CD14-positive monocyte (primary cell): ENCODE results near the gene RBMS3. TPM values are rescaled to one million over a fixed set of nuclear protein-coding genes. Genes with fewer than 3 reads are reported as not detected.

Experiments used
- DNase-seq, 3 donors: peaks; one replicate each; pipeline ENCODE4 v3.0.0-alpha.2; 2011 to 2022
- H2AFZ ChIP-seq: 2 replicates; pipeline ENCODE4 v1.6.0; 2012; ENCODE audit warnings: mild to moderate bottlenecking, low read depth, low read length, inconsistent platforms; ENCODE audit not compliant: insufficient read depth, poor library complexity, severe bottlenecking
- H3K27ac ChIP-seq, 2 donors: 1 replicate in 1 of 2; 2 replicates in 1 of 2; pipeline ENCODE4 v1.5.1; 2012 to 2013; ENCODE audit warnings: low read length in 2 of 2, control low read depth in 1 of 2, inconsistent platforms in 1 of 2, low read depth in 1 of 2, mild to moderate bottlenecking in 1 of 2
- H3K27me3 ChIP-seq, 2 donors: one replicate each; pipeline versions ENCODE4 v1.6.0 to v1.6.1; 2011 to 2013; ENCODE audit warnings: low read length in 2 of 2; ENCODE audit not compliant: control insufficient read depth in 2 of 2, insufficient read depth in 2 of 2
- H3K36me3 ChIP-seq, 2 donors: replicated peaks in 1 of 2; 1 replicate in 1 of 2; 2 replicates in 1 of 2; pipeline versions ENCODE4 v1.5.1 to v1.6.1; 2012 to 2013; ENCODE audit warnings: low read length in 2 of 2, control low read depth in 1 of 2, inconsistent platforms in 1 of 2, mild to moderate bottlenecking in 1 of 2; ENCODE audit not compliant: insufficient read depth in 2 of 2, control insufficient read depth in 1 of 2
- H3K4me1 ChIP-seq, 2 donors: 1 replicate in 1 of 2; 2 replicates in 1 of 2; pipeline versions ENCODE4 v1.5.1 to v1.6.1; 2012 to 2013; ENCODE audit warnings: low read length in 2 of 2, control low read depth in 1 of 2, inconsistent platforms in 1 of 2, mild to moderate bottlenecking in 1 of 2, moderate library complexity in 1 of 2; ENCODE audit not compliant: insufficient read depth in 2 of 2, control insufficient read depth in 1 of 2
- H3K4me2 ChIP-seq: replicated peaks from 2 replicates; pipeline ENCODE3; 2012; ENCODE audit warnings: low read length, moderate library complexity, mild to moderate bottlenecking; ENCODE audit not compliant: poor library complexity, severe bottlenecking; ENCODE audit errors: extremely low read depth
- H3K4me3 ChIP-seq, 3 experiments: fragments of 200-600 bp in 1 of 3; sonication (generic) in 1 of 3; replicated peaks in 1 of 3; 1 replicate in 2 of 3; 2 replicates in 1 of 3; pipeline ENCODE4 v1.5.1; 2011 to 2013; ENCODE audit warnings: low read length in 3 of 3, mild to moderate bottlenecking in 3 of 3, control low read depth in 2 of 3, low read depth in 2 of 3, inconsistent platforms in 1 of 3, moderate library complexity in 1 of 3
- H3K79me2 ChIP-seq: 2 replicates; pipeline ENCODE4 v1.6.0; 2012; ENCODE audit warnings: mild to moderate bottlenecking, control low read depth, inconsistent platforms, low read length, moderate library complexity; ENCODE audit not compliant: insufficient read depth
- H3K9ac ChIP-seq: 2 replicates; pipeline ENCODE4 v1.6.0; 2017; ENCODE audit warnings: low read length, mild to moderate bottlenecking; ENCODE audit not compliant: insufficient read depth, poor library complexity, severe bottlenecking
- H3K9me3 ChIP-seq, 2 donors: replicated peaks in 1 of 2; 1 replicate in 1 of 2; 2 replicates in 1 of 2; pipeline versions ENCODE4 v1.5.1 to v1.6.1; 2012 to 2013; ENCODE audit warnings: low read length in 2 of 2, control low read depth in 1 of 2; ENCODE audit not compliant: control insufficient read depth in 1 of 2, insufficient read depth in 1 of 2
- H4K20me1 ChIP-seq: 2 replicates; pipeline ENCODE4 v1.6.0; 2012; ENCODE audit warnings: mild to moderate bottlenecking, low read length, control low read depth, moderate library complexity; ENCODE audit not compliant: insufficient read depth
- H3K27ac Mint-ChIP-seq, 7 donors: one replicate each; pipeline ENCODE4 v1.8.0; 2020; ENCODE audit warnings: mild to moderate bottlenecking in 7 of 7, mixed read lengths in 7 of 7, moderate library complexity in 6 of 7, inconsistent platforms in 2 of 7
- H3K27me3 Mint-ChIP-seq, 3 donors: one replicate each; pipeline ENCODE4 v1.8.0; 2021 to 2022; ENCODE audit warnings: low read depth in 3 of 3, mild to moderate bottlenecking in 3 of 3, mixed read lengths in 3 of 3, moderate library complexity in 3 of 3, inconsistent platforms in 1 of 3
- H3K36me3 Mint-ChIP-seq, 2 donors: one replicate each; pipeline ENCODE4 v1.8.0; 2020; ENCODE audit warnings: mixed read lengths in 2 of 2, inconsistent platforms in 1 of 2, mild to moderate bottlenecking in 1 of 2
- H3K4me1 Mint-ChIP-seq: one replicate; pipeline ENCODE4 v1.8.0; 2020; ENCODE audit warnings: mild to moderate bottlenecking, mixed read lengths
- H3K4me3 Mint-ChIP-seq, 2 donors: one replicate each; pipeline ENCODE4 v1.8.0; 2020; ENCODE audit warnings: mild to moderate bottlenecking in 2 of 2, mixed read lengths in 2 of 2, moderate library complexity in 1 of 2
- H3K9me3 Mint-ChIP-seq, 7 donors: one replicate each; pipeline ENCODE4 v1.8.0; 2020 to 2022; ENCODE audit warnings: mixed read lengths in 7 of 7, mild to moderate bottlenecking in 6 of 7, moderate library complexity in 6 of 7, inconsistent platforms in 2 of 7
- WGBS: methylation state at CpG from one replicate; pipeline ENCODE4 v1.1.5; 2013; ENCODE audit warnings: missing lambda C conversion rate; ENCODE audit not compliant: insufficient coverage; 5-methylcytosine and 5-hydroxymethylcytosine counted together
- intact Hi-C, 2 donors: fragments of 100-400 bp; cut with micrococcal nuclease; formaldehyde crosslinking; loops; one replicate each; pipeline versions ENCODE4 v1.15.0 to v1.15.1; 2023
- polyA plus RNA-seq, 3 donors: library from polyadenylated mRNA; depleted of rRNA in 1 of 3; unstranded in 2 of 3; stranded (reverse) in 1 of 3; fragments of 300-500 nt in 2 of 3; fragments of >200 nt in 1 of 3; fragmentation: Illumina TruSeq in 2 of 3; gene quantifications; 1 replicate in 2 of 3; 2 replicates in 1 of 3; pipeline ENCODE4 v1.2.3, GENCODE V29; 2012 to 2021
- TF ChIP-seq, protein P1 (sequence below): fragments of 200-600 bp; IDR thresholded peaks from one replicate; pipeline ENCODE4 v1.8.0; 2022; ENCODE audit warnings: antibody characterized with exemption, mild to moderate bottlenecking

Gene RBMS3
- polyA plus RNA-seq, 3 donors: not detected

DNA sequence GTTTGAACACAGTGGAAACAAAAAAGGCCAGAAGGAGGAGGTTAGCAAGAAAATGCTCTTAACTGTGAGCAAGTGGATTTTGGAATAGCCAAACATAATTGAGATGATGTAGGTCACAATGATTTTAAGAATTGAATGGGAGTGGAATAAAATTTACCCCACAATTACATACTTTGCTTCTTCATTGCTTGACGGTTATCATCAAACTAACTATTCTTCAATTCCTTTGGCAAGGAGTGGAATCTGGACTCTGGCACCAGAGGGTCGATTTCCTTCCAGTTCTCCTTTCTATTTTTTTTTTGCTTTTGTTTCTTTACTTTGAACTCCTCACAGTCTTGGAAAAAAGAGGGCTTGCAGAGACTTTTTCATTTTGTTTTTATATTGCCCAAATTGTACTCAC lies 691.0 kb downstream of the RBMS3 start:
- TF ChIP-seq, protein P1, sequence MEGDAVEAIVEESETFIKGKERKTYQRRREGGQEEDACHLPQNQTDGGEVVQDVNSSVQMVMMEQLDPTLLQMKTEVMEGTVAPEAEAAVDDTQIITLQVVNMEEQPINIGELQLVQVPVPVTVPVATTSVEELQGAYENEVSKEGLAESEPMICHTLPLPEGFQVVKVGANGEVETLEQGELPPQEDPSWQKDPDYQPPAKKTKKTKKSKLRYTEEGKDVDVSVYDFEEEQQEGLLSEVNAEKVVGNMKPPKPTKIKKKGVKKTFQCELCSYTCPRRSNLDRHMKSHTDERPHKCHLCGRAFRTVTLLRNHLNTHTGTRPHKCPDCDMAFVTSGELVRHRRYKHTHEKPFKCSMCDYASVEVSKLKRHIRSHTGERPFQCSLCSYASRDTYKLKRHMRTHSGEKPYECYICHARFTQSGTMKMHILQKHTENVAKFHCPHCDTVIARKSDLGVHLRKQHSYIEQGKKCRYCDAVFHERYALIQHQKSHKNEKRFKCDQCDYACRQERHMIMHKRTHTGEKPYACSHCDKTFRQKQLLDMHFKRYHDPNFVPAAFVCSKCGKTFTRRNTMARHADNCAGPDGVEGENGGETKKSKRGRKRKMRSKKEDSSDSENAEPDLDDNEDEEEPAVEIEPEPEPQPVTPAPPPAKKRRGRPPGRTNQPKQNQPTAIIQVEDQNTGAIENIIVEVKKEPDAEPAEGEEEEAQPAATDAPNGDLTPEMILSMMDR: no peak
- no peaks in the 10 kb centered on the region for H3K4me1 ChIP-seq
- no peak overlapping the region for H3K4me2 ChIP-seq
- no peaks in the 10 kb centered on the region for H3K27me3 ChIP-seq
- Mint-ChIP-seq H3K27ac (no peak overlapping the region), H3K4me3 (no peak overlapping the region), H3K27me3 (peaks cover 0 to 2% (median 2%) of the 10 kb centered on the region in 3 donors), H3K9me3 (peaks cover 2 to 14% (median 8%) of the 10 kb centered on the region in 7 donors), H3K36me3 (no peaks in the 10 kb centered on the region), H3K4me1 (no peaks in the 10 kb centered on the region)
- no CpG with 5 or more reads among the region's 2 CpGs for WGBS
- DNase-seq: no peak
- H3K4me3 ChIP-seq: no peak overlapping the region
- H3K27ac ChIP-seq: no peak overlapping the region
- no peak overlapping the region for H2AFZ ChIP-seq
- no peaks in the 10 kb centered on the region for H3K36me3 ChIP-seq
- intact Hi-C loops: no loop called here
- no peaks in the 10 kb centered on the region for H3K79me2 ChIP-seq
- H3K9me3 ChIP-seq: peaks cover 0 to 8% of the 10 kb centered on the region in 2 donors
- H4K20me1 ChIP-seq: no peaks in the 10 kb centered on the region
- H3K9ac ChIP-seq: no peak overlapping the region

DNA sequence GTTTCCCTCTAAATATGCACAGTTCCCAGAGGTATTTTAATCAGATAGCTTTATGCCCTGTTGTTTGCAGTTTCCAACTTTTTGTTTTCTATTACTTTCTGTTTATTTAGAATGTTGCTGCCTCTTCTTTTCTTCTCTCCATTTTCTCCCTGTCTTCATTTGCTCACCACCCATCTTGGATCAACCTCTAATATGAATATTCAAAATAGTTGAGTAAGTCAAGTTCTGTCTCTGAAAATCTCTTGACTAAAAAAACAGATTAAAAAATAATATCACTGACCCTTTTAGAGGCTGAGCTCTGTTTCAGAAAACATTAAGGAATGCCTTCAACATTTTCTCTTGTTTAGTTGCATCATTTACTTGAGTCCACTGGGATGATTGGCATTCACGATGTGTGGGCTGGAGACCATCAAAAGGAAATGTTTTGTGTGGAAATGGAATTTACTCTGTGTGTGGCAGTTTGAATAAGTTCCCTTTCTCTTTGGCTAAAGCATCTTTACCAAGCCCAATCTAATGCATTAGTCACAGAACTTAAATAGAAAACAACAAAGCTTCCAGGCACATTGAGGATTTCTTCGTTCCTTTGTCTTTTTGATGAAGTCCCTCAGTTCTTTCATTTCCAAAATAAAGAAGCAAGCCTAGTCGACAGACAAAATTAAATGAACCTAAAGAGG lies 691.6 kb downstream of the RBMS3 start:
- H3K36me3 Mint-ChIP-seq: no peaks in the 10 kb centered on the region
- Histone ChIP-seq H3K27me3 (no peaks in the 10 kb centered on the region), H3K4me1 (no peaks in the 10 kb centered on the region), H3K79me2 (no peaks in the 10 kb centered on the region), H3K27ac (no peak overlapping the region), H4K20me1 (no peaks in the 10 kb centered on the region), H3K9ac (no peak overlapping the region), H3K36me3 (no peaks in the 10 kb centered on the region), H3K4me3 (no peak overlapping the region), H2AFZ (no peak overlapping the region), H3K9me3 (peaks cover 0 to 8% of the 10 kb centered on the region in 2 donors), H3K4me2 (no peak overlapping the region)
- no peaks in the 10 kb centered on the region for H3K4me1 Mint-ChIP-seq
- intact Hi-C loops: no loop called here
- no peak overlapping the region for H3K4me3 Mint-ChIP-seq
- TF ChIP-seq, protein P1: no peak
- H3K9me3 Mint-ChIP-seq: peaks cover 2 to 14% (median 5%) of the 10 kb centered on the region in 7 donors
- no peak for DNase-seq
- H3K27ac Mint-ChIP-seq: no peak overlapping the region
- no CpG with 5 or more reads among the region's 3 CpGs for WGBS
- H3K27me3 Mint-ChIP-seq: peaks cover 0 to 2% (median 2%) of the 10 kb centered on the region in 3 donors
